Ishikawa (cell line): ENCODE results near the gene HAGHL.

ENCODE experiments used
- CEBPB ChIP-seq: IDR thresholded peaks from 2 replicates; pipeline ENCODE4 v1.6.1; 2012
- CREB1 ChIP-seq: IDR thresholded peaks from 2 replicates; pipeline ENCODE4 v1.6.1; 2012; ENCODE audit warnings: low read depth
- EP300 ChIP-seq: IDR thresholded peaks from 2 replicates; pipeline ENCODE4 v1.6.1; 2012; ENCODE audit warnings: borderline replicate concordance
- MAX ChIP-seq: IDR thresholded peaks from 2 replicates; pipeline ENCODE4 v1.6.1; 2012
- RAD21 ChIP-seq: IDR thresholded peaks from 2 replicates; pipeline ENCODE4 v1.6.1; 2012; ENCODE audit warnings: low read depth
- REST ChIP-seq: IDR thresholded peaks from 2 replicates; pipeline ENCODE4 v1.6.1; 2012; ENCODE audit warnings: low read depth, mild to moderate bottlenecking
- TAF1 ChIP-seq: IDR thresholded peaks from 2 replicates; pipeline ENCODE4 v1.6.1; 2012; ENCODE audit warnings: low read depth, mild to moderate bottlenecking
- TCF12 ChIP-seq: IDR thresholded peaks from 2 replicates; pipeline ENCODE4 v1.6.1; 2012; ENCODE audit warnings: low read depth
- ZBTB7A ChIP-seq: IDR thresholded peaks from 2 replicates; pipeline ENCODE4 v1.6.1; 2012; ENCODE audit warnings: low read depth

- no peak for TF ChIP-seq ZBTB7A
- no peak for TF ChIP-seq TAF1
- no peak for TF ChIP-seq RAD21
- no peak for TF ChIP-seq MAX
- no peak for TF ChIP-seq TCF12
- no peak for TF ChIP-seq CREB1
- TF ChIP-seq REST, result no peak
- no peak for TF ChIP-seq CEBPB
- no peak for TF ChIP-seq EP300
These were observed 45.0 kb upstream of the HAGHL start for GRCh38 chr16:681746-682427.
